C4-2B (cell line): ENCODE results near the gene GCNT2.
A peak's percentile ranks its signal among the peaks of the same experiment; 100 is the strongest.
"Not testable (repeated sequence)": the region's sequence is repeated elsewhere in the genome, so short reads cannot be mapped to it uniquely, and the experiment has no call there.

Source experiments
- H3K27ac ChIP-seq: fragments of 450-650 bp; 2 replicates; pipeline ENCODE4 v1.5.1; 2017
- CTCF ChIP-seq: fragments of 450-650 bp; conservative IDR thresholded peaks from 2 replicates; pipeline ENCODE4 v1.5.1; 2017; ENCODE audit warnings: mild to moderate bottlenecking
- ZFX ChIP-seq: fragments of 450-650 bp; IDR thresholded peaks from 2 replicates; pipeline ENCODE4 v1.6.1; 2017

GCNT2 gene

DNA sequence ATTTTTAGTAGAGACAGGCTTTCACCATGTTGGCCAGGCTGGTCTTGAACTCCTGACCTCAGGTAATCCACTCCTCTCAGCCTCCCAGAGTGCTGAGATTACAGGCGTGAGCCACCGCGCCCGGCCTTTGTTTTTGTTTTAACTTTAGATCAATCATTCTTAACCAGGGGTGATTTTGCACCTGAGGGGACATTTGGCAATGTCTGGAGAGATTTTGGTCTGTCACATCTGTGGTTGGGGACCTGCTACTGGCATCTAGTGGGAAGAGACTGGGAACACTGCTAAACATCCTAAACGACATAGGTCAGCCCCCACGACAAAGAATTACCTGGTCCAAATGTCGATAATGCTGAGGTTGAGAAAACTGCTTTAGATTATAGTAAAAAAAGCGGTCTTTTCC lies 91.0 kb downstream of the GCNT2 start:
- TF ChIP-seq ZFX, result no peak
- no peak for TF ChIP-seq CTCF

DNA sequence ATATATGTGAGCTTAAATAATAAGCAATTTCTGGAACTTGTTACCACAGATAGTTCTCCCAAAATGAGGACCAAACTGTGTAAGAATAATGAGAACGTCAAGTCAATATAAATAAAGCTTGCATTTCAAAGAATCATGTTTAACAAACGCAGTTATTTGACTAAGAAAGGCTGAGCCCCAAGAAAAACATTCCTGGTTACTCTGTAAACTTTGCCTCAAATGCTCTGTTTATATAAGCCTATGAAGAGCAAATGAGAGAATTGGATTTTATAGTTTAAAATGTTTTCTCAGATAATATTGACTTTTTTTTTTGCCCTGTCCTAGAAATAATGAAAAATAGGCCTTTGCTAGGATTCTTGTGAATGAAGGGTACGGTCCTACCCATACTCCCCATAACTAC lies 91.9 kb downstream of the GCNT2 start:
- no peak overlapping the region for H3K27ac ChIP-seq
- no peak for TF ChIP-seq ZFX
- no peak for TF ChIP-seq CTCF

More for the DNA sequence above, 91.0 kb downstream of the GCNT2 start:
- H3K27ac ChIP-seq, result peak overlapping the region; percentile 57

GRCh38 chr6:10613723-10614122 lies 92.6 kb downstream of the GCNT2 start:
- peak overlapping the region; percentile 63 for H3K27ac ChIP-seq
- no peak for TF ChIP-seq CTCF
- no peak for TF ChIP-seq ZFX

DNA sequence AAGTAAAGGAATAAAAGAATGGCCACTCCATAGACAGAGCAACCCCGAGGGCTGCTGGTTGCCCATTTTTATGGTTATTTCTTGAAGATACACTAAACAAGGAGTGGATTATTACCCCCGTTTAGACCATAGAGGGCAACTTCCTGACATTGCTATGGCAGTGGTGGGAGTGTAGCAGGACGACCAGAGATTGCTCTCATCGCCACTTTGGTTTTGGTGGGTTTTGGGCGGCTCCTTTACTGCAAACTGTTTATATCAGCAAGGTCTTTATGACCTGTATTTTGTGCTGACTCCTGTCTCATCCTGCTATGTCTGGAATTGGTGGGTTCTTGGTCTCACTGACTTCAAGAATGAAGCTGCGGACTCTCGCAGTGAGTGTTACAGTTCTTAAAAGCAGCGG lies 94.5 kb downstream of the GCNT2 start:
- H3K27ac ChIP-seq, result no peak overlapping the region
- TF ChIP-seq ZFX (no peak), CTCF (no peak)

DNA sequence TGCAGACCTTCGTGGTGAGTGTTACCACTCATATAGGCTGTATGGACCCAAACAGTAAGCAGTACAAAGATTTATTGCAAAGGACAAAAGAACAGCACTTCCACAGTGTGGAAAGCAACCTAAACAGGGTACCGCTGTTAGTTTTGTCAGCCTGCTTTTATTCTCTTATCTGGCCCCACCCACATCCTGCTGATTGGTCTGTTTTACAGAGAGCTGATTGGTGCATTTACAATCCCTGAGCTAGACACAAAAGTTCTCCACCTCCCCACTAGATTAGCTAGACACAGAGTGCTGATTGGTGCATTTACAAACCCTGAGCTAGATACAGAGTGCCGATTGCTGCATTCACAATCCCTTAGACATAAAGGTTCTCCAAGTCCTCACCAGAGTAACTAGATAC lies 95.1 kb downstream of the GCNT2 start:
- not testable (repeated sequence) for H3K27ac ChIP-seq

GRCh38 chr6:10617008-10617696 lies 96.0 kb downstream of the GCNT2 start:
- H3K27ac ChIP-seq, result no peak overlapping the region; the same call in 1 of the 2 replicates
- TF ChIP-seq ZFX (no peak), CTCF (no peak)

DNA sequence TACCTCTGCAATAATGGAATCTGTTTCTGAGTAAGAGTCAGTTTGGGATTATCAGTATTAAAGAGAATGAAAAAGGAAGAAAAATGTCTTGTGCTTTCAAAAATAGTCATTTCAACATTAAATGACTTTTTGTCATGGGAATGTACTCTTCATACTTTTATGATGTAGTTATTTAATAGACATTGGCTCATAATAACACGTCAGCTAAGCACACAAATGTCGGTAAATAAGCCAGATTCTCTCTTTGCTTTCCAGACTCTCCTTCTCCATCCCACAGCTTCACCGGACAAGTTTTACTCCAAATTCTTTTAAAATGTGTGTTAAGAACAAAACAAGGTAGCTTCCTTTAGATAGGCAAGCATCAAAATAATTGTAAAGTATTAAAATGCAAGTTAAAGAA lies 97.3 kb downstream of the GCNT2 start:
- H3K27ac ChIP-seq, result no peak overlapping the region
- no peak for TF ChIP-seq ZFX
- no peak for TF ChIP-seq CTCF

GRCh38 chr6:10621213-10621612 lies 100.1 kb downstream of the GCNT2 start:
- H3K27ac ChIP-seq, result no peak overlapping the region
- no peak for TF ChIP-seq CTCF
- TF ChIP-seq ZFX, result no peak
